ENCODE results near the gene PARD3B. TPM values are rescaled to one million over a fixed set of nuclear protein-coding genes. Genes with fewer than 3 reads are reported as not detected.

The PARD3B gene, protein sequence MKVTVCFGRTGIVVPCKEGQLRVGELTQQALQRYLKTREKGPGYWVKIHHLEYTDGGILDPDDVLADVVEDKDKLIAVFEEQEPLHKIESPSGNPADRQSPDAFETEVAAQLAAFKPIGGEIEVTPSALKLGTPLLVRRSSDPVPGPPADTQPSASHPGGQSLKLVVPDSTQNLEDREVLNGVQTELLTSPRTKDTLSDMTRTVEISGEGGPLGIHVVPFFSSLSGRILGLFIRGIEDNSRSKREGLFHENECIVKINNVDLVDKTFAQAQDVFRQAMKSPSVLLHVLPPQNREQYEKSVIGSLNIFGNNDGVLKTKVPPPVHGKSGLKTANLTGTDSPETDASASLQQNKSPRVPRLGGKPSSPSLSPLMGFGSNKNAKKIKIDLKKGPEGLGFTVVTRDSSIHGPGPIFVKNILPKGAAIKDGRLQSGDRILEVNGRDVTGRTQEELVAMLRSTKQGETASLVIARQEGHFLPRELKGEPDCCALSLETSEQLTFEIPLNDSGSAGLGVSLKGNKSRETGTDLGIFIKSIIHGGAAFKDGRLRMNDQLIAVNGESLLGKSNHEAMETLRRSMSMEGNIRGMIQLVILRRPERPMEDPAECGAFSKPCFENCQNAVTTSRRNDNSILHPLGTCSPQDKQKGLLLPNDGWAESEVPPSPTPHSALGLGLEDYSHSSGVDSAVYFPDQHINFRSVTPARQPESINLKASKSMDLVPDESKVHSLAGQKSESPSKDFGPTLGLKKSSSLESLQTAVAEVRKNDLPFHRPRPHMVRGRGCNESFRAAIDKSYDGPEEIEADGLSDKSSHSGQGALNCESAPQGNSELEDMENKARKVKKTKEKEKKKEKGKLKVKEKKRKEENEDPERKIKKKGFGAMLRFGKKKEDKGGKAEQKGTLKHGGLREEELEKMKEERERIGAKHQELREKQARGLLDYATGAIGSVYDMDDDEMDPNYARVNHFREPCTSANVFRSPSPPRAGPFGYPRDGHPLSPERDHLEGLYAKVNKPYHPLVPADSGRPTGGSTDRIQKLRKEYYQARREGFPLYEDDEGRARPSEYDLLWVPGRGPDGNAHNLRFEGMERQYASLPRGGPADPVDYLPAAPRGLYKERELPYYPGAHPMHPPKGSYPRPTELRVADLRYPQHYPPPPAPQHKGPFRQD (N-terminal part only)
- total RNA-seq, result 23.8 TPM
- long read RNA-seq, partial matches to known transcripts, result 6 of 19 reads
- long read RNA-seq, other reads (novel, unspliced or antisense), result 12 of 19 reads

- no peak for TF ChIP-seq CTCF (IDR thresholded peaks at IDR 0.05)
- intact Hi-C loops (cut with DNase I), result no loop called here
- DNase-seq (peak; percentile 76), ATAC-seq (peak; percentile 96)
- no peaks in the 10 kb centered on the region for H3K27me3 ChIP-seq (ENCODE audit: low read depth)
- peak within 1 kb of the TSS; percentile 81 for H3K4me3 ChIP-seq
- peaks cover 23% of the 10 kb centered on the region for H3K4me1 ChIP-seq
- H3K27ac ChIP-seq, result peak within 1 kb of the TSS; percentile 87
- no peaks in the 10 kb centered on the region for H3K9me3 ChIP-seq
- no peaks in the 10 kb centered on the region for H3K36me3 ChIP-seq
Observed at GRCh38 chr2:204544961-204545860, at the start of gene PARD3B. PARD3B (plus strand) TSS chr2:204545475; CDS start chr2:204546000, 525 bp downstream.

DNA sequence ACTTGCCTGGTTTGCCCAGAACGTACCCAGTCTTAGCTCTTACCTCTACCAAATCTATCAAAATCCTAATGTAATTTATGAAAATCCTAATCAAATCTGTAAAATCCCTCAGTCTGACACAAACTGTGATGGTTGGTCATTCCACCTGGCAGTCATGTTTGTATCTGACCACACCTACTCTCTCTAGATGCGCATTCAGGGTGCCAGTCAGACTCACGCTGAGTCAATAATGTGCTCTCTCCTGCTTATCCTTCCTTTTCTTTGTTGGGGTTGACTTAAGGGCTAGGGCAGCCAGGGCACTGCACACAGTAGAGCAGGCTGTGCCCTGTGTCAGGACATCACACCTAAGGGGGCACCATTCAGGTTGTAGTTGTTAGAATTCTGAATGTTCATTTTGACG lies 48.5 kb upstream of the PARD3B start:
- DNase-seq, result no peak
- Histone ChIP-seq H3K27me3 (ENCODE audit: low read depth) (no peaks in the 10 kb centered on the region), H3K4me1 (no peaks in the 10 kb centered on the region), H3K36me3 (no peaks in the 10 kb centered on the region), H3K27ac (no peak overlapping the region), H3K4me3 (no peak overlapping the region), H3K9me3 (no peaks in the 10 kb centered on the region)
- no peak for ATAC-seq
- intact Hi-C loops (cut with DNase I), result no loop called here
- TF ChIP-seq CTCF (IDR thresholded peaks at IDR 0.05), result no peak

DNA sequence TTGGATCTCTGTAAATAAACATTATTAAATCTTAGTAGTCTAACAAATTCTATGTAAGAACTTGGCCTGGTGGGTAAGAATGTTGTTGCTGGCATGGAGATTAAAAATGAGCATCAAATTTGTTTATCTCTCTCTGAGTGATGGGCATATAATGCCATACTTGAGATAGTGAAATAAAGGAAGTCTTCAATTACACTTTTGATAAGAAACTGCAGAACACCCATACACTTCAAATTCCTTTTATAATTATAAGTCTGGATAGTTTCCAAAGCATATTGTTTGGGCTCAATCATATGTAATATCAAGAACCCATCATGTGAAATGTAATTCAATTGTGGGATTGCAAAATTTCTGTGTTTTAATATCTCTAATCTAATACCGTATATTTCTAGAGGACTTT lies 47.4 kb upstream of the PARD3B start:
- Histone ChIP-seq H3K4me1 (no peaks in the 10 kb centered on the region), H3K27ac (no peak overlapping the region), H3K27me3 (ENCODE audit: low read depth) (no peaks in the 10 kb centered on the region), H3K9me3 (no peaks in the 10 kb centered on the region), H3K36me3 (no peaks in the 10 kb centered on the region), H3K4me3 (no peak overlapping the region)
- ATAC-seq, result no peak
- no peak for DNase-seq
- TF ChIP-seq CTCF (IDR thresholded peaks at IDR 0.05), result no peak
- intact Hi-C loops (cut with DNase I), result no loop called here

GRCh38 chr2:204498291-204498690 lies 47.0 kb upstream of the PARD3B start:
- intact Hi-C loops (cut with DNase I), result no loop called here
- Histone ChIP-seq H3K4me1 (no peaks in the 10 kb centered on the region), H3K27ac (no peak overlapping the region), H3K27me3 (ENCODE audit: low read depth) (no peaks in the 10 kb centered on the region), H3K36me3 (no peaks in the 10 kb centered on the region), H3K9me3 (no peaks in the 10 kb centered on the region), H3K4me3 (no peak overlapping the region)
- DNase-seq (no peak), ATAC-seq (no peak)
- TF ChIP-seq CTCF (IDR thresholded peaks at IDR 0.05), result no peak

Measured in lower lobe of right lung (tissue), 2 donors.